PC-3 (cell line): ENCODE results near the gene SMPD3. TPM values are rescaled to one million over a fixed set of nuclear protein-coding genes. Genes with fewer than 3 reads are reported as not detected.

ENCODE experiments used
- ATAC-seq: fragments of 200-7000 bp; cut with Tn5 transposase; 2 replicates; pipeline ENCODE4 v1.9.1; 2020; ENCODE audit warnings: mild to moderate bottlenecking, moderate library complexity
- BruUV-seq: library from RNA; stranded (reverse); fragments of 400-500 nt; replicated peaks from 2 replicates; lab custom pipeline; 2021; lab: Mats Ljungman, UMichigan
- CTCF ChIA-PET: fragments of 300-600 bp; sonication (Branson Sonifier 250); formaldehyde crosslinking; loops from one replicate; lab custom pipeline; 2022; ENCODE audit warnings: antibody characterized with exemption; lab: Charles Lee
- POLR2A ChIA-PET: fragments of 300-600 bp; sonication (Branson Sonifier 250); formaldehyde crosslinking; loops from one replicate; lab custom pipeline; 2022; ENCODE audit warnings: antibody characterized with exemption; ENCODE audit not compliant: unreplicated experiment; lab: Charles Lee
- DNase-seq: peaks from one replicate; pipeline ENCODE4 v3.0.0-alpha.2; 2015
- H2AFZ ChIP-seq: fragments of 300-600 bp; sonication (generic); 2 replicates; pipeline ENCODE4 v1.6.0; 2016; ENCODE audit warnings: antibody characterized with exemption, low read length
- H3F3A ChIP-seq: fragments of 300-600 bp; sonication (generic); one replicate; pipeline ENCODE4 v1.6.0; 2017; ENCODE audit warnings: antibody characterized with exemption, low read length, control low read depth, mild to moderate bottlenecking; ENCODE audit not compliant: unreplicated experiment
- H3K27ac ChIP-seq: fragments of 300-600 bp; sonication (generic); 2 replicates; pipeline ENCODE4 v1.5.1; 2016; ENCODE audit warnings: mild to moderate bottlenecking, low read length
- H3K27me3 ChIP-seq: fragments of 300-600 bp; sonication (generic); 2 replicates; pipeline ENCODE4 v1.6.1; 2016; ENCODE audit warnings: low read length, mixed read lengths
- H3K36me3 ChIP-seq: fragments of 300-600 bp; sonication (generic); 2 replicates; pipeline ENCODE4 v1.6.1; 2016; ENCODE audit warnings: low read depth, mixed run types, low read length, mixed read lengths
- H3K4me1 ChIP-seq: fragments of 300-600 bp; sonication (generic); 2 replicates; pipeline ENCODE4 v1.5.1; 2016; ENCODE audit warnings: low read length; ENCODE audit not compliant: insufficient read depth
- H3K4me2 ChIP-seq: fragments of 300-600 bp; sonication (generic); 2 replicates; pipeline ENCODE4 v1.6.0; 2016; ENCODE audit warnings: low read length
- H3K4me3 ChIP-seq: fragments of 300-600 bp; sonication (generic); 2 replicates; pipeline ENCODE4 v1.5.1; 2016; ENCODE audit warnings: mild to moderate bottlenecking, low read length, mixed read lengths
- H3K79me2 ChIP-seq: fragments of 300-600 bp; sonication (generic); 2 replicates; pipeline ENCODE4 v1.6.1; 2017; ENCODE audit warnings: low read length, mixed read lengths
- H3K9ac ChIP-seq: fragments of 300-600 bp; sonication (generic); 2 replicates; pipeline ENCODE4 v1.6.0; 2016; ENCODE audit warnings: mild to moderate bottlenecking, low read length
- H3K9me2 ChIP-seq: fragments of 300-600 bp; sonication (generic); replicated peaks from 2 replicates; pipeline ENCODE4 v1.6.1; 2016; ENCODE audit warnings: mixed run types, low read length, mixed read lengths
- H3K9me3 ChIP-seq: fragments of 300-600 bp; sonication (generic); 2 replicates; pipeline ENCODE4 v1.6.1; 2016; ENCODE audit warnings: low read length, mixed read lengths
- H4K20me1 ChIP-seq: fragments of 300-600 bp; sonication (generic); 2 replicates; pipeline ENCODE4 v1.6.1; 2016; ENCODE audit warnings: low read length, mixed read lengths
- EZH2 ChIP-seq: fragments of 300-600 bp; sonication (generic); IDR thresholded peaks from one replicate; pipeline ENCODE4 v1.6.1; 2017; ENCODE audit warnings: antibody characterized with exemption, mild to moderate bottlenecking, low read length; ENCODE audit not compliant: unreplicated experiment
- EZH2phosphoT487 ChIP-seq: fragments of 300-600 bp; sonication (generic); IDR thresholded peaks from 2 replicates; pipeline ENCODE4 v1.6.1; 2018; ENCODE audit warnings: mild to moderate bottlenecking, antibody characterized with exemption, low read length, borderline replicate concordance
- intact Hi-C: fragments of 100-400 bp; cut with micrococcal nuclease; formaldehyde crosslinking; loops from 2 replicates; pipeline ENCODE4 v1.9.0; 2023
- total RNA-seq: library from RNA; depleted of rRNA; stranded (reverse); fragments of >200 nt; gene quantifications from 2 replicates; pipeline ENCODE4 v1.2.3, GENCODE V29; 2014
- TF ChIP-seq, protein P1 (sequence below): fragments of 300-600 bp; sonication (generic); conservative IDR thresholded peaks from 2 replicates; pipeline ENCODE4 v1.5.1; 2017; ENCODE audit warnings: antibody characterized with exemption, low read depth, mild to moderate bottlenecking, low read length

The SMPD3 gene
- total RNA-seq, 1 experiment from 2014 or later = not detected

- CTCF ChIA-PET = no interaction called here
- no peaks in the 10 kb centered on the region for H3K27me3 ChIP-seq
Observed at GRCh38 chr16:68422396-68422960, 25.8 kb downstream of the SMPD3 start.

GRCh38 chr16:68421076-68421475 lies 27.2 kb downstream of the SMPD3 start:
- DNase-seq (no peak), ATAC-seq (no peak)
- CTCF ChIA-PET = interaction anchor here (0.5 kb wide), 1 partner anchor 717 kb away, joined by 3 read pairs; no protein-coding TSS in a partner anchor
- BruUV-seq = no TSS peak
- H3K36me3 ChIP-seq = no peaks in the 10 kb centered on the region
- H3K9me3 ChIP-seq = no peaks in the 10 kb centered on the region
- H3K9ac ChIP-seq = no peak overlapping the region
- H3K27ac ChIP-seq = no peak overlapping the region
- POLR2A ChIA-PET = no interaction called here
- no peak overlapping the region for H3K4me3 ChIP-seq
- H3K4me2 ChIP-seq = no peak overlapping the region
- H2AFZ ChIP-seq = no peak overlapping the region
- no peak for TF ChIP-seq EZH2phosphoT487
- TF ChIP-seq EZH2 = no peak
- TF ChIP-seq, protein P1, sequence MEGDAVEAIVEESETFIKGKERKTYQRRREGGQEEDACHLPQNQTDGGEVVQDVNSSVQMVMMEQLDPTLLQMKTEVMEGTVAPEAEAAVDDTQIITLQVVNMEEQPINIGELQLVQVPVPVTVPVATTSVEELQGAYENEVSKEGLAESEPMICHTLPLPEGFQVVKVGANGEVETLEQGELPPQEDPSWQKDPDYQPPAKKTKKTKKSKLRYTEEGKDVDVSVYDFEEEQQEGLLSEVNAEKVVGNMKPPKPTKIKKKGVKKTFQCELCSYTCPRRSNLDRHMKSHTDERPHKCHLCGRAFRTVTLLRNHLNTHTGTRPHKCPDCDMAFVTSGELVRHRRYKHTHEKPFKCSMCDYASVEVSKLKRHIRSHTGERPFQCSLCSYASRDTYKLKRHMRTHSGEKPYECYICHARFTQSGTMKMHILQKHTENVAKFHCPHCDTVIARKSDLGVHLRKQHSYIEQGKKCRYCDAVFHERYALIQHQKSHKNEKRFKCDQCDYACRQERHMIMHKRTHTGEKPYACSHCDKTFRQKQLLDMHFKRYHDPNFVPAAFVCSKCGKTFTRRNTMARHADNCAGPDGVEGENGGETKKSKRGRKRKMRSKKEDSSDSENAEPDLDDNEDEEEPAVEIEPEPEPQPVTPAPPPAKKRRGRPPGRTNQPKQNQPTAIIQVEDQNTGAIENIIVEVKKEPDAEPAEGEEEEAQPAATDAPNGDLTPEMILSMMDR = no peak
- intact Hi-C loops = no loop called here
- no peaks in the 10 kb centered on the region for H4K20me1 ChIP-seq
- H3K4me1 ChIP-seq = peaks cover 29% of the 10 kb centered on the region
- H3K27me3 ChIP-seq = no peaks in the 10 kb centered on the region
- H3K79me2 ChIP-seq = no peaks in the 10 kb centered on the region
- no peaks in the 10 kb centered on the region for H3F3A ChIP-seq
- no peaks in the 10 kb centered on the region for H3K9me2 ChIP-seq

More at GRCh38 chr16:68422396-68422960, 25.8 kb downstream of the SMPD3 start:
- Histone ChIP-seq H3K9me2 (no peaks in the 10 kb centered on the region), H4K20me1 (no peaks in the 10 kb centered on the region), H3F3A (no peaks in the 10 kb centered on the region), H2AFZ (no peak overlapping the region), H3K9me3 (no peaks in the 10 kb centered on the region), H3K4me3 (no peak overlapping the region), H3K27ac (no peak overlapping the region), H3K4me2 (no peak overlapping the region), H3K4me1 (peaks cover 20% of the 10 kb centered on the region), H3K36me3 (no peaks in the 10 kb centered on the region), H3K9ac (no peak overlapping the region), H3K79me2 (no peaks in the 10 kb centered on the region)
- POLR2A ChIA-PET = no interaction called here
- intact Hi-C loops = no loop called here
- ATAC-seq (no peak), DNase-seq (no peak)
- TF ChIP-seq, protein P1 = no peak
- TF ChIP-seq EZH2 (no peak), EZH2phosphoT487 (no peak)
- no TSS peak for BruUV-seq

- H3K27me3 ChIP-seq = no peaks in the 10 kb centered on the region
- ChIA-PET POLR2A (no interaction called here), CTCF (interaction anchor here (0.5 kb wide), 1 partner anchor 716 kb away, joined by 3 read pairs; no protein-coding TSS in a partner anchor)
- peaks cover 31% of the 10 kb centered on the region for H3K4me1 ChIP-seq
- H3K9me3 ChIP-seq = no peaks in the 10 kb centered on the region
- intact Hi-C loops = no loop called here
- no peak for ATAC-seq
- BruUV-seq = no TSS peak
- H3K9ac ChIP-seq = no peak overlapping the region
- H3K9me2 ChIP-seq = no peaks in the 10 kb centered on the region
- no peak overlapping the region for H3K27ac ChIP-seq
- H3F3A ChIP-seq = no peaks in the 10 kb centered on the region
- TF ChIP-seq, protein P1 = no peak
- TF ChIP-seq EZH2phosphoT487 (no peak), EZH2 (no peak)
- no peaks in the 10 kb centered on the region for H4K20me1 ChIP-seq
- no peaks in the 10 kb centered on the region for H3K79me2 ChIP-seq
- H2AFZ ChIP-seq = no peak overlapping the region
- H3K36me3 ChIP-seq = no peaks in the 10 kb centered on the region
- H3K4me2 ChIP-seq = no peak overlapping the region
- no peak overlapping the region for H3K4me3 ChIP-seq
- DNase-seq = no peak
Observed at GRCh38 chr16:68420366-68420942, 27.9 kb downstream of the SMPD3 start.
